Aortic smooth muscle cell (primary cell): ENCODE results near the gene PM20D1. TPM values are rescaled to one million over a fixed set of nuclear protein-coding genes. Genes with fewer than 3 reads are reported as not detected.

Source experiments
- total RNA-seq: library from RNA; depleted of rRNA; stranded (reverse); fragments of >200 nt; gene quantifications from 2 replicates; pipeline ENCODE4 v1.2.3, GENCODE V29; 2014

The PM20D1 gene
- not detected in 2 replicates for total RNA-seq

GRCh38 chr1:205849619-205850355, at the start of gene PM20D1:
TSS of gene PM20D1 (minus strand) at chr1:205850132. CDS start at chr1:205850072, 60 bp downstream.

GRCh38 chr1:205812878-205813754, 36.8 kb downstream of the PM20D1 start, which contains the start of gene SLC41A1:
TSS of gene SLC41A1 (minus strand) at chr1:205813198. CDS start at chr1:205810441, 2,757 bp downstream.

Other genes with a start within 250 kb of the PM20D1 start
- gene ELK4, start 218.1 kb downstream of the PM20D1 start, total RNA-seq: 8.2 and 13.2 TPM in 2 replicates
- gene SLC45A3, start 169.6 kb downstream of the PM20D1 start, total RNA-seq: 2.0 and 2.6 TPM in 2 replicates
- gene NUCKS1, start 100.0 kb downstream of the PM20D1 start, total RNA-seq: 133 and 136 TPM in 2 replicates
- gene RAB29, start 74.7 kb downstream of the PM20D1 start, total RNA-seq: 33.3 and 41.9 TPM in 2 replicates
- gene SLC41A1, start 36.9 kb downstream of the PM20D1 start, total RNA-seq: 14.9 and 17.8 TPM in 2 replicates
- not detected in 2 replicates for gene SLC26A9, start 93.3 kb upstream of the PM20D1 start, total RNA-seq
- 7.5 and 8.6 TPM in 2 replicates for gene RAB7B, start 153.3 kb upstream of the PM20D1 start, total RNA-seq
- not detected in 2 replicates for gene CTSE, start 173.8 kb upstream of the PM20D1 start, total RNA-seq
- gene RHEX, start 203.0 kb upstream of the PM20D1 start, total RNA-seq: not detected in 2 replicates